K562 (cell line): ENCODE measurements around the gene ADAR. TPM values are rescaled to one million over a fixed set of nuclear protein-coding genes. Genes with fewer than 3 reads are reported as not detected.

Experiments used
- ATAC-seq: fragments of 200-7000 bp; cut with Tn5 transposase; 3 replicates; pipeline ENCODE4 v1.9.1; 2020; ENCODE audit warnings: moderate library complexity
- Bru-seq: library from RNA; stranded (reverse); fragments of 400-500 nt; gene quantifications from one replicate; lab custom pipeline; 2021; lab: Mats Ljungman, UMichigan
- BruChase-seq, 2 experiments: library from RNA; stranded (reverse); fragments of 400-500 nt; gene quantifications; one replicate each; lab custom pipeline; 2021; lab: Mats Ljungman, UMichigan
- BruUV-seq: library from RNA; stranded (reverse); fragments of 400-500 nt; replicated peaks from 2 replicates; lab custom pipeline; 2021; lab: Mats Ljungman, UMichigan
- CTCF ChIA-PET: fragments of 300-600 bp; formaldehyde crosslinking; extraction: SDS; loops from one replicate; lab custom pipeline; 2021; ENCODE audit warnings: low intra/inter-chr PET ratio; lab: Yijun Ruan, JAX
- POLR2A ChIA-PET: fragments of 300-600, 350-650 bp; sonication (Branson Sonifier 250); formaldehyde crosslinking; extraction: SDS; loops from one replicate; lab custom pipeline; 2021; ENCODE audit warnings: antibody characterized with exemption, inconsistent platforms; lab: Yijun Ruan, JAX
- DNase-seq, 4 experiments: peaks; one replicate each; pipeline versions ENCODE4 v3.0.0 to v3.0.0-alpha.2; 2011 to 2018; ENCODE audit warnings: low spot score in 3 of 4, mixed read lengths in 3 of 4; ENCODE audit errors: extremely low read depth in 1 of 4
- FAIRE-seq: peaks from 2 replicates; lab custom pipeline; 2011; peaks lifted over from hg19 to GRCh38; lab: Jason Lieb, UNC
- H2AFZ ChIP-seq: 2 replicates; pipeline ENCODE4 v1.6.0; 2011; ENCODE audit warnings: low read depth, low read length, control low read depth, inconsistent platforms
- H3K27ac ChIP-seq: fragments of 200-600 bp; 3 replicates; pipeline ENCODE4 v1.8.0; 2011; ENCODE audit warnings: low read depth, mild to moderate bottlenecking, control low read depth, inconsistent platforms, low read length, moderate library complexity, mixed read lengths; ENCODE audit errors: extremely low read depth
- H3K27me3 ChIP-seq, 2 experiments: fragments of 300-600 bp in 1 of 2; 2 replicates in 1 of 2; 3 replicates in 1 of 2; pipeline versions ENCODE4 v1.6.0 to v1.8.0; 2011; ENCODE audit warnings: inconsistent platforms in 2 of 2, low read length in 2 of 2, mild to moderate bottlenecking in 1 of 2, mixed read lengths in 1 of 2, moderate library complexity in 1 of 2; ENCODE audit not compliant: control insufficient read depth in 2 of 2, insufficient read depth in 2 of 2
- H3K36me3 ChIP-seq: fragments of 300-600 bp; 3 replicates; pipeline ENCODE4 v1.8.0; 2011; ENCODE audit warnings: mild to moderate bottlenecking, low read length, inconsistent platforms; ENCODE audit not compliant: control insufficient read depth, insufficient read depth
- H3K4me1 ChIP-seq, 2 experiments: fragments of 200-600 bp in 1 of 2; replicated peaks in 1 of 2; 2 replicates in 1 of 2; 3 replicates in 1 of 2; pipeline versions ENCODE4 v1.5.1 to v1.8.0; 2011; ENCODE audit warnings: inconsistent platforms in 2 of 2, low read length in 2 of 2, mild to moderate bottlenecking in 1 of 2, mixed read lengths in 1 of 2, moderate library complexity in 1 of 2; ENCODE audit not compliant: control insufficient read depth in 2 of 2, insufficient read depth in 2 of 2
- H3K4me2 ChIP-seq: 2 replicates; pipeline ENCODE4 v1.6.1; 2011; ENCODE audit warnings: low read length, control low read depth, inconsistent platforms, mixed read lengths; ENCODE audit not compliant: insufficient read depth
- H3K4me3 ChIP-seq: fragments of 200-600 bp; sonication (generic), shearing (Covaris generic); 2 replicates; pipeline ENCODE4 v1.5.1; 2016; ENCODE audit warnings: control low read depth, inconsistent platforms
- H3K79me2 ChIP-seq: fragments of 200-600 bp; 3 replicates; pipeline ENCODE4 v1.8.0; 2011; ENCODE audit warnings: low read length, inconsistent platforms; ENCODE audit not compliant: control insufficient read depth, insufficient read depth
- H3K9ac ChIP-seq, 2 experiments: 2 replicates each; pipeline versions ENCODE4 v1.6.0 to v1.6.1; 2011; ENCODE audit warnings: low read depth in 2 of 2, low read length in 2 of 2, control low read depth in 1 of 2, inconsistent platforms in 1 of 2, mild to moderate bottlenecking in 1 of 2, mixed read lengths in 1 of 2; ENCODE audit not compliant: insufficient read depth in 1 of 2
- H3K9me1 ChIP-seq: one replicate; pipeline ENCODE4 v1.6.0; 2011; ENCODE audit warnings: inconsistent platforms, mild to moderate bottlenecking, low read length, moderate library complexity; ENCODE audit not compliant: control insufficient read depth, insufficient read depth
- H3K9me3 ChIP-seq: replicated peaks from 2 replicates; pipeline ENCODE4 v1.5.1; 2011; ENCODE audit warnings: low read depth, low read length, inconsistent platforms; ENCODE audit not compliant: control insufficient read depth, insufficient read depth
- H4K20me1 ChIP-seq: replicated peaks from 2 replicates; pipeline ENCODE4 v1.6.1; 2011; ENCODE audit warnings: low read length, inconsistent platforms, mixed read lengths; ENCODE audit not compliant: control insufficient read depth, insufficient read depth
- ZBTB40 ChIP-seq, 2 experiments: fragments of 450-650 bp in 1 of 2; sonication (generic) in 1 of 2; formaldehyde crosslinking in 1 of 2; IDR thresholded peaks; 2 replicates each; pipeline versions ENCODE4 v1.7.1 to v1.9.0; 2016 to 2022; ENCODE audit warnings: inconsistent platforms in 1 of 2, mild to moderate bottlenecking in 1 of 2, missing genetic modification reagents in 1 of 2
- ZNF76 ChIP-seq: fragments of 250-450 bp; sonication (Bioruptor Pico); IDR thresholded peaks from 2 replicates; pipeline ENCODE4 v1.4.0; 2020; ENCODE audit warnings: mild to moderate bottlenecking, moderate library complexity, borderline replicate concordance
- whole genome bisulfite sequencing: fragments of 100-300 bp; shearing (Covaris generic); methylation state at CpG from one replicate; pipeline ENCODE4 v1.1.6; 2016; ENCODE audit warnings: low coverage, mixed read lengths; ENCODE audit not compliant: insufficient coverage; ENCODE audit errors: missing lambda C conversion rate; 5-methylcytosine and 5-hydroxymethylcytosine counted together
- in situ Hi-C: fragments of 300-500 bp; cut with MboI; formaldehyde crosslinking; loops from 4 replicates; pipeline ENCODE4 v1.15.0; 2018; ENCODE audit warnings: inconsistent platforms, mixed read lengths
- intact Hi-C: fragments of 100-400 bp; cut with micrococcal nuclease; formaldehyde crosslinking; loops from 2 replicates; pipeline ENCODE4 v1.14.2; 2022
- long read RNA-seq, 3 experiments: library from polyadenylated mRNA in 2 of 3; library from RNA in 1 of 3; unstranded in 2 of 3; stranded (forward) in 1 of 3; transcript quantifications; one replicate each; pipeline ENCODE4 v2.0.0, GENCODE V29; 2019 to 2022
- polyA minus RNA-seq, 3 experiments: library from RNA; depleted of rRNA, polyadenylated mRNA; stranded (reverse); fragments of >200 nt; gene quantifications; 2 replicates each; pipeline ENCODE4 v1.2.3, GENCODE V29; 2011
- polyA plus RNA-seq, 8 experiments: library from polyadenylated mRNA; depleted of rRNA in 4 of 8; stranded (reverse) in 5 of 8; unstranded in 3 of 8; fragments of >200 nt; fragmentation: Nextera tagmentation in 2 of 8; fragmentation: Illumina TruSeq in 1 of 8; extraction: Ambion mirVana in 2 of 8; extraction: Trizol in 1 of 8; gene quantifications; 2 replicates each; pipeline versions ENCODE4 v1.2.1 to v1.2.3, GENCODE V29; 2011 to 2014; ENCODE audit warnings: inconsistent platforms in 1 of 8, missing spikeins in 1 of 8
- total RNA-seq, 7 experiments: library from RNA; depleted of rRNA in 6 of 7; stranded (reverse); fragments of >200 nt in 6 of 7; fragmentation: Illumina TruSeq in 2 of 7; extraction: Trizol in 2 of 7; gene quantifications; 2 replicates each; pipeline versions ENCODE4 v1.2.1 to v1.2.3, GENCODE V29; 2011 to 2021; ENCODE audit warnings: low replicate concordance in 1 of 7

The ADAR gene
- total RNA-seq (2011; cell fraction: chromatin; rRNA removed; ENCODE audit: low replicate concordance), result 167 and 223 TPM in 2 replicates
- total RNA-seq (2011; cell fraction: nucleolus; rRNA removed), result 128 and 132 TPM in 2 replicates
- 127 and 128 TPM in 2 replicates for total RNA-seq (2011; cell fraction: nucleoplasm; rRNA removed)
- 48.0 and 53.6 TPM in 2 replicates for total RNA-seq (2014; rRNA removed)
- total RNA-seq (2014; rRNA removed; fragmentation: Illumina TruSeq; extraction: Trizol), result 60.2 and 63.6 TPM in 2 replicates
- total RNA-seq (2015; rRNA removed; fragmentation: Illumina TruSeq; extraction: Trizol), result 66.2 and 68.0 TPM in 2 replicates
- 94.2 and 96.9 TPM in 2 replicates for total RNA-seq (2021)
- 117 and 123 TPM in 2 replicates for polyA plus RNA-seq (2011; rRNA removed)
- polyA plus RNA-seq (2011; cell fraction: cytosol; rRNA removed), result 62.0 and 83.9 TPM in 2 replicates
- 176 and 229 TPM in 2 replicates for polyA plus RNA-seq (2011; cell fraction: nucleus; rRNA removed)
- polyA plus RNA-seq (2012), result 45.6 and 52.9 TPM in 2 replicates
- 67.0 and 75.9 TPM in 2 replicates for polyA plus RNA-seq (2014; fragmentation: Illumina TruSeq; extraction: Trizol)
- polyA plus RNA-seq (2014; fragmentation: Nextera tagmentation; extraction: Ambion mirVana), result 10 to 100 TPM; 30.1 to 41.2 TPM
- polyA plus RNA-seq (2014; rRNA removed), result 46.3 and 51.3 TPM in 2 replicates
- 157 and 202 TPM in 2 replicates for polyA minus RNA-seq (2011; rRNA and poly(A)+ RNA removed)
- polyA minus RNA-seq (2011; cell fraction: cytosol; rRNA and poly(A)+ RNA removed), result 61.0 and 68.0 TPM in 2 replicates
- 58.7 and 108 TPM in 2 replicates for polyA minus RNA-seq (2011; cell fraction: nucleus; rRNA and poly(A)+ RNA removed)
- percentile 83 among the genes with signal in this experiment for Bru-seq, nascent RNA
- BruChase-seq, experiment 1, labeled RNA remaining after a 2-hour chase, result percentile 86 among the genes with signal in this experiment
- BruChase-seq, experiment 2, labeled RNA remaining after a 6-hour chase, result percentile 88 among the genes with signal in this experiment
- long read RNA-seq, experiment 1, partial matches to known transcripts, result 43 of 194 reads
- long read RNA-seq, experiment 1, other reads (novel, unspliced or antisense), result 150 of 194 reads
- long read RNA-seq, experiment 2, full-length matches to known transcripts, result 9 of 64 reads
- long read RNA-seq, experiment 2, partial matches to known transcripts, result 3 of 64 reads
- long read RNA-seq, experiment 2, other reads (novel, unspliced or antisense), result 52 of 64 reads
- long read RNA-seq, experiment 3, full-length matches to known transcripts, result 1 of 13 reads
- long read RNA-seq, experiment 3, partial matches to known transcripts, result 4 of 13 reads
- long read RNA-seq, experiment 3, other reads (novel, unspliced or antisense), result 8 of 13 reads

GRCh38 chr1:154607609-154608396, at the start of gene ADAR:
Gene ADAR (minus strand): TSS chr1:154608186. CDS start chr1:154608006, 180 bp downstream.
- peak within 1 kb of the TSS; percentile 87 for H2AFZ ChIP-seq
- H3K4me1 ChIP-seq, result peaks cover 8 to 26% of the 10 kb centered on the region in 2 experiments
- BruUV-seq, result no TSS peak
- peak; percentile 89 for ATAC-seq
- peaks cover 3% of the 10 kb centered on the region for H3K9me1 ChIP-seq
- intact Hi-C loops (loop anchor here (2.0 kb wide), 1 partner anchor 19 kb away; no protein-coding TSS in a partner anchor), in situ Hi-C loops (no loop called here)
- 1% methylated on average over 42 of the region's 59 CpGs for WGBS
- no peaks in the 10 kb centered on the region for H3K9me3 ChIP-seq
- peak within 1 kb of the TSS; percentile 81 for H3K4me3 ChIP-seq
- peak within 1 kb of the TSS; percentile 85 to 98 for H3K9ac ChIP-seq
- H3K27me3 ChIP-seq, result no peaks in the 10 kb centered on the region
- FAIRE-seq, result peak; percentile 88
- peaks cover 78% of the 10 kb centered on the region for H3K79me2 ChIP-seq
- peaks cover 22% of the 10 kb centered on the region; the same call in 2 of the 3 replicates for H3K36me3 ChIP-seq
- POLR2A ChIA-PET, result interaction anchor here (0.7 to 2.3 kb wide), 5 partner anchors 13 to 1223 kb away, joined by 3 to 9 read pairs (median 5); no protein-coding TSS in a partner anchor
- peak within 1 kb of the TSS; percentile 99 for H3K4me2 ChIP-seq
- DNase-seq, result peak; percentile 70 to 85 (median 74)
- peaks cover 24% of the 10 kb centered on the region; the same call in 1 of the 2 replicates for H4K20me1 ChIP-seq
- H3K27ac ChIP-seq, result peak within 1 kb of the TSS; percentile 91
- CTCF ChIA-PET, result interaction anchor here (0.7 kb wide), 1 partner anchor 13 kb away, joined by 4 read pairs; no protein-coding TSS in a partner anchor
- TF ChIP-seq ZNF76 (CRISPR knock-in tag) (no peak), ZBTB40 (IDR thresholded peaks at IDR 0.05) (0 out of 2 replicates have a peak, but pooled peaks have one; percentile 63), ZBTB40 (CRISPR knock-in tag; IDR thresholded peaks at IDR 0.05) (no peak)
